GM19238 (cell line): Measurements from ENCODE around the gene GMDS.

Source experiments
- DNase-seq: peaks from one replicate; pipeline ENCODE4 v3.0.0; 2011; ENCODE audit warnings: low spot score; ENCODE audit not compliant: insufficient read length

GMDS gene

GRCh38 chr6:1618311-1619097 lies 626.9 kb downstream of the GMDS start:
- DNase-seq = no peak

- no peak for DNase-seq
Observed at GRCh38 chr6:1617466-1618310, 627.7 kb downstream of the GMDS start.

GRCh38 chr6:1616701-1617463 lies 628.5 kb downstream of the GMDS start:
- DNase-seq = no peak

- DNase-seq = no peak
Observed at GRCh38 chr6:1615853-1616420, 629.5 kb downstream of the GMDS start.

GRCh38 chr6:1615151-1615852 lies 630.1 kb downstream of the GMDS start:
- no peak for DNase-seq

- DNase-seq = no peak
Observed at GRCh38 chr6:1614448-1615150, 630.8 kb downstream of the GMDS start.

- no peak for DNase-seq
Observed at GRCh38 chr6:1613688-1614447, 631.5 kb downstream of the GMDS start.

- no peak for DNase-seq
Observed at GRCh38 chr6:1613346-1613687, 632.1 kb downstream of the GMDS start.

- no peak for DNase-seq
Observed at GRCh38 chr6:1612974-1613306, 632.5 kb downstream of the GMDS start.

GRCh38 chr6:1612299-1612973 lies 633.0 kb downstream of the GMDS start:
- DNase-seq = no peak

- DNase-seq = no peak
Observed at GRCh38 chr6:1611572-1612298, 633.7 kb downstream of the GMDS start.

GRCh38 chr6:1611322-1611571 lies 634.2 kb downstream of the GMDS start:
- DNase-seq = no peak

- no peak for DNase-seq
Observed at GRCh38 chr6:1610497-1611321, 634.7 kb downstream of the GMDS start.

- DNase-seq = peak; percentile 88
Observed at GRCh38 chr6:1609648-1610496, 635.5 kb downstream of the GMDS start, which contains the start of gene FOXC1. TSS of gene FOXC1 (plus strand) at chr6:1609915. CDS start at chr6:1610446, 531 bp downstream.

- no peak for DNase-seq
Observed at GRCh38 chr6:1609041-1609647, 636.3 kb downstream of the GMDS start.

- DNase-seq = no peak
Observed at GRCh38 chr6:1608222-1609040, 637.0 kb downstream of the GMDS start.
